Glutamatergic neuron (in vitro differentiated cells): ENCODE measurements around the gene MYB. TPM values are rescaled to one million over a fixed set of nuclear protein-coding genes. Genes with fewer than 3 reads are reported as not detected.

Experiments
- DNase-seq: peaks from one replicate; pipeline ENCODE4 v3.0.0; 2022
- H3K27ac Mint-ChIP-seq: one replicate; pipeline ENCODE4 v1.8.0; 2020; ENCODE audit warnings: mild to moderate bottlenecking, mixed read lengths, inconsistent platforms; ENCODE audit not compliant: unreplicated experiment
- H3K27me3 Mint-ChIP-seq: one replicate; pipeline ENCODE4 v1.8.0; 2020; ENCODE audit warnings: mild to moderate bottlenecking, moderate library complexity, mixed read lengths, inconsistent platforms; ENCODE audit not compliant: unreplicated experiment
- H3K36me3 Mint-ChIP-seq: one replicate; pipeline ENCODE4 v1.8.0; 2020; ENCODE audit warnings: mild to moderate bottlenecking, mixed read lengths, inconsistent platforms; ENCODE audit not compliant: unreplicated experiment
- H3K4me1 Mint-ChIP-seq: one replicate; pipeline ENCODE4 v1.8.0; 2020; ENCODE audit warnings: mild to moderate bottlenecking, low read depth, mixed read lengths, inconsistent platforms; ENCODE audit not compliant: unreplicated experiment
- H3K4me3 Mint-ChIP-seq: one replicate; pipeline ENCODE4 v1.8.0; 2020; ENCODE audit warnings: mild to moderate bottlenecking, mixed read lengths, inconsistent platforms; ENCODE audit not compliant: unreplicated experiment
- H3K9me3 Mint-ChIP-seq: one replicate; pipeline ENCODE4 v1.8.0; 2020; ENCODE audit warnings: mild to moderate bottlenecking, moderate library complexity, mixed read lengths, inconsistent platforms; ENCODE audit not compliant: unreplicated experiment
- CTCF ChIP-seq: fragments of 200-600 bp; sonication (generic); IDR thresholded peaks from one replicate; pipeline ENCODE4 v1.5.0; 2021; ENCODE audit not compliant: partially characterized antibody, unreplicated experiment
- long read RNA-seq: library from polyadenylated mRNA; unstranded; transcript quantifications from one replicate; pipeline ENCODE4 v2.0.0, GENCODE V29; 2020; ENCODE audit not compliant: unreplicated experiment
- total RNA-seq: library from RNA; stranded (reverse); fragmentation: NEBNext Ultra II Directional; extraction: Animal tissue kit (Norgen Biotek cat#: 25700); gene quantifications from one replicate; pipeline ENCODE4 v1.2.1, GENCODE V29; 2021; ENCODE audit not compliant: unreplicated experiment

Gene MYB
- 0.56 TPM for total RNA-seq
- long read RNA-seq: 0 reads

DNA sequence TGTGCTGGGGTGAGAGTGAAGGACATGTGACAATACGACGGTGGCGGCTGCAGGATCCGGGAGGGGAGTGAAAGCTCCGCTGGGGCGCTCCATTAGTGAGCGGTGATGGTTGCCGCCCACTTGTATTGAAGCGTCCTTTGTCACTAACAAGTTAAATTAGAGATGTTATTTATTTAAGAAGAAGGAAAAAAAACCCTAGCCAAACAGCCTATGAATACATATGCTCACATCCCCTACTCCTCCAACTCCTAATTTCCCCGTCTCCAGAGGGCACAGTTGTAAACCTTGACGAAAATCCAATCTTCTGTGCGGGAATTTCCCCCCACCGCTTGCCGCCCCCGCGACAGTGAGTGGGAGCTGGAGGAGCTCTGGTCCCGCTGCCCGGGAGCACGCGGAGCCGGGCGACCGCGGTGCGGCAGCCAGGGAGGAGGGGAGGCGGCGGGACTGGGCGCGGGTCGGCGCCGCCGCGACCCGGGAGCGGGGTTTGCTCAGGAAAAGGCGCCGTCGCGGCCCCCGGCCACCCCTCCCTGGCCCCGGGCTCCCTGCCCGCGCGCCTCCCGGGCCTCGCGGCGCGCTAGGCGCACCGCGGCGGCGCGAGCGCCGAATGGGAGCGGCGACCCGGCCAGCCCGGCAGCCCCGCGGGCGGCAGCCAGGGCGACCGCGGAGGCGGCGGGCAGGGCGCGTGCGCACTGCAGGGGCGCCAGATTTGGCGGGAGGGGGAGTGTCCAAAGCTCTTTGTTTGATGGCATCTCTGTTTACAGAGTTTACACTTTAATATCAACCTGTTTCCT, at the start of gene MYB:
TSS of gene MYB (plus strand) at position 767 of the 791 bp plus-strand sequence. CDS start 206 bp downstream, outside the sequence.
- Mint-ChIP-seq H3K9me3 (peaks cover 7% of the 10 kb centered on the region), H3K4me1 (peaks cover 4% of the 10 kb centered on the region), H3K27me3 (peaks cover 2% of the 10 kb centered on the region), H3K27ac (peak within 1 kb of the TSS; percentile 49), H3K36me3 (no peaks in the 10 kb centered on the region), H3K4me3 (peak within 1 kb of the TSS; percentile 94)
- TF ChIP-seq CTCF: no peak
- DNase-seq: peak; percentile 84

- H3K4me1 Mint-ChIP-seq: no peaks in the 10 kb centered on the region
- no peak overlapping the region for H3K4me3 Mint-ChIP-seq
- no peaks in the 10 kb centered on the region for H3K27me3 Mint-ChIP-seq
- no peaks in the 10 kb centered on the region for H3K36me3 Mint-ChIP-seq
- no peak overlapping the region for H3K27ac Mint-ChIP-seq
- no peak for DNase-seq
- H3K9me3 Mint-ChIP-seq: no peaks in the 10 kb centered on the region
- no peak for TF ChIP-seq CTCF
Observed at GRCh38 chr6:135132776-135133175, 48.3 kb upstream of the MYB start.

DNA sequence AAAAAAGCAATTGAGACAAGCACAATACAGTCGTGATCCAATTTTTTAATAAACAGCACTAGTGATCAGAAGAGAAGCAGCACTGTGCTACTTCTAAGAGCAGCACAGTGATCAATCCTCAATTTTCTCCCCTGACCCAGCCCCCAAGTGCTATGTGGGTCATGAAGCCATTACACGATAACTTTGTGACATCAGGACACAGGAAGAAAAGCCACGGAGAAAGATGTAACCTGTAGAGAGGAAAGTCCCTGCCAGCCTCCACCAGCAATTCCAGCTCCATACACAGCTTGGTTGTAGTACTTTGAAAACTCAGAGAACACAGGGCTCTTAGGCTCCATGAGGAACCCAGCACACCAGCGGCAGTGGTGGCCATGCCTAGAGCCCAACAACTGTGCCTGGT, 45.3 kb upstream of the MYB start:
- Mint-ChIP-seq H3K9me3 (no peaks in the 10 kb centered on the region), H3K27ac (no peak overlapping the region), H3K4me1 (no peaks in the 10 kb centered on the region), H3K4me3 (no peak overlapping the region), H3K36me3 (no peaks in the 10 kb centered on the region), H3K27me3 (no peaks in the 10 kb centered on the region)
- no peak for DNase-seq
- no peak for TF ChIP-seq CTCF

GRCh38 chr6:135137826-135138225, 43.3 kb upstream of the MYB start:
- TF ChIP-seq CTCF: no peak
- Mint-ChIP-seq H3K27me3 (no peaks in the 10 kb centered on the region), H3K4me3 (no peak overlapping the region), H3K36me3 (no peaks in the 10 kb centered on the region), H3K4me1 (no peaks in the 10 kb centered on the region), H3K27ac (no peak overlapping the region), H3K9me3 (no peaks in the 10 kb centered on the region)
- DNase-seq: no peak

- Mint-ChIP-seq H3K36me3 (no peaks in the 10 kb centered on the region), H3K4me1 (no peaks in the 10 kb centered on the region), H3K27ac (no peak overlapping the region), H3K4me3 (no peak overlapping the region), H3K9me3 (no peaks in the 10 kb centered on the region), H3K27me3 (no peaks in the 10 kb centered on the region)
- no peak for TF ChIP-seq CTCF
- no peak for DNase-seq
Observed at GRCh38 chr6:135141182-135141581, 39.9 kb upstream of the MYB start.
